ENCODE measurements around the gene PMF1. TPM values are rescaled to one million over a fixed set of nuclear protein-coding genes. Genes with fewer than 3 reads are reported as not detected.

The PMF1 gene
- total and polyA plus RNA-seq, 2 of the 13 experiments (the other 11 are each of a cell fraction or from before 2014, with no cell fraction given), result 72.5 to 89.0 TPM

DNA sequence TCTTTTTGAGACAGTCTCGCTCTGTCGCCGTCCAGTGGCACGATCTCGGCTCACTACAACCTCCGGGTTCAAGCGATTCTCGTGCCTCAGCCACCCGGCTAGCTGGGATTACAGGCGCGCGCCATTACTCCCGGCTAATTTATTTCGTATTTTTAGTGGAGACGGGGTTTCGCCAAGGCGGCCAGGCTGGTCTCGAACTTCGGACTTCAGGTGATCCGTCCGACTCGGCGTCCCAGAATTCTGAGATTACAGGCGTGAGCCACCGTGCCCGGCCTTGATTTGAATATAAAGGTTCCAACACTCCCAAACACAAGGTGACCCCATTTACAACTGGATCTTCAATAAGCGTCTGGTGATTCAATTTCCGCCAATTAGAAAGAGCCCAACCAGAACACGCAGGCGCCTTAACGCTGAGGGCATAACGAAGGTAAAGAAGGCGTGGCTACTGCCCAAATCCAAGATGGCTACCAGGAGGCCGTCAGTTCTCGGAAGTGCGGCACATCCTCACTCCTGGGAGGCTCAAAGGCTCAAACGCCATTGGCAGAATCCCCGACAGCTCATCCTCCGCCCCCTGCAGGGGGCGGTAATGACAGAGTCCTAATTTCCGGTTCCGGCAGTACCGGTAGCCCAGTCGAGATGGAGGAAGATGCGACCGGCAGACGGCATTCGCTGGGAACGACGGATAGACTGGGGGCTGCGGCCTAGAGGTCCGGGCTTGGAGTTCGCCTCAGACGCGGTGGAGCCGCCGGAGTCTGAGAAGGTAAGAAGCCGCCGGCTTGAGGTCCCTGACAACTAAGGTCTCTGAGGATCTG, 19.1 kb upstream of the PMF1 start, which contains the start of gene SLC25A44 (continued):
- TF ChIP-seq ARNT2 (CRISPR knock-in tag; IDR thresholded peaks at IDR 0.05; ENCODE audit: low read depth) (peak; percentile 71; the same call in 1 of the 2 replicates), RNF2 (conservative IDR thresholded peaks at IDR 0.05; ENCODE audit: low read depth) (no peak), ZNF263 (CRISPR knock-in tag; IDR thresholded peaks at IDR 0.05) (no peak), PRPF4 (IDR thresholded peaks at IDR 0.05; ENCODE audit: low read depth, low read length, poor library complexity, severe bottlenecking) (peak; percentile 90), ZNF749 (CRISPR knock-in tag; IDR thresholded peaks at IDR 0.05; ENCODE audit: borderline replicate concordance) (no peak), ZNF260 (CRISPR knock-in tag; IDR thresholded peaks at IDR 0.05; ENCODE audit: borderline replicate concordance, low read depth) (no peak), ZFP82 (CRISPR knock-in tag; IDR thresholded peaks at IDR 0.05; ENCODE audit: borderline replicate concordance) (no peak), ZNF337 (CRISPR knock-in tag; IDR thresholded peaks at IDR 0.05; ENCODE audit: borderline replicate concordance, low read depth) (0 out of 2 replicates have a peak, but pooled peaks have one; percentile 18), POLR2AphosphoS5 (IDR thresholded peaks at IDR 0.05; ENCODE audit: low read depth, low read length) (peak; percentile 77), ZNF691 (CRISPR knock-in tag; IDR thresholded peaks at IDR 0.05; ENCODE audit: borderline replicate concordance, low read depth) (0 out of 2 replicates have a peak, but pooled peaks have one; percentile 40), ZSCAN20 (CRISPR knock-in tag; IDR thresholded peaks at IDR 0.05; ENCODE audit: borderline replicate concordance) (no peak), SMARCE1 (IDR thresholded peaks at IDR 0.05; ENCODE audit: borderline replicate concordance) (no peak), NPAS2 (CRISPR knock-in tag; IDR thresholded peaks at IDR 0.05; ENCODE audit: borderline replicate concordance) (no peak), PAF1 (CRISPR knock-in tag; IDR thresholded peaks at IDR 0.05) (no peak), ZFP36L2 (CRISPR knock-in tag; IDR thresholded peaks at IDR 0.05) (no peak), ZNF577 (CRISPR knock-in tag; IDR thresholded peaks at IDR 0.05; ENCODE audit: borderline replicate concordance, low read depth) (no peak), ATF7 (IDR thresholded peaks at IDR 0.05) (no peak), ATF7 (CRISPR knock-in tag; IDR thresholded peaks at IDR 0.05) (no peak; the same call in 1 of the 2 replicates), CREB1 (IDR thresholded peaks at IDR 0.05) (peak; percentile 87), CREB1 (CRISPR knock-in tag; IDR thresholded peaks at IDR 0.05) (peak; percentile 94), ZNF724P (CRISPR knock-in tag; IDR thresholded peaks at IDR 0.05; ENCODE audit: borderline replicate concordance) (no peak; the same call in 1 of the 2 replicates), RAD21 (CRISPR knock-in tag; IDR thresholded peaks at IDR 0.05) (peak; percentile 31; the same call in 1 of the 2 replicates), ZNF720 (CRISPR knock-in tag; IDR thresholded peaks at IDR 0.05) (no peak), KAT8 (CRISPR knock-in tag; IDR thresholded peaks at IDR 0.05) (peak; percentile 92), TBX3 (IDR thresholded peaks at IDR 0.05; ENCODE audit: borderline replicate concordance) (no peak), ZNF383 (CRISPR knock-in tag; IDR thresholded peaks at IDR 0.05; ENCODE audit: borderline replicate concordance) (no peak), ZFP90 (CRISPR knock-in tag; IDR thresholded peaks at IDR 0.05; ENCODE audit: borderline replicate concordance) (no peak), GABPB1 (CRISPR knock-in tag; IDR thresholded peaks at IDR 0.05) (peak; percentile 96), NR2C2 (CRISPR knock-in tag; IDR thresholded peaks at IDR 0.05; ENCODE audit: borderline replicate concordance) (peak; percentile 81)
- TF ChIP-seq, protein P1, sequence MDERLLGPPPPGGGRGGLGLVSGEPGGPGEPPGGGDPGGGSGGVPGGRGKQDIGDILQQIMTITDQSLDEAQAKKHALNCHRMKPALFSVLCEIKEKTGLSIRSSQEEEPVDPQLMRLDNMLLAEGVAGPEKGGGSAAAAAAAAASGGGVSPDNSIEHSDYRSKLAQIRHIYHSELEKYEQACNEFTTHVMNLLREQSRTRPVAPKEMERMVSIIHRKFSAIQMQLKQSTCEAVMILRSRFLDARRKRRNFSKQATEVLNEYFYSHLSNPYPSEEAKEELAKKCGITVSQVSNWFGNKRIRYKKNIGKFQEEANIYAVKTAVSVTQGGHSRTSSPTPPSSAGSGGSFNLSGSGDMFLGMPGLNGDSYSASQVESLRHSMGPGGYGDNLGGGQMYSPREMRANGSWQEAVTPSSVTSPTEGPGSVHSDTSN (CRISPR knock-in tag; IDR thresholded peaks at IDR 0.05), result no peak

Data from HepG2 (cell line).